GM18526 (cell line): Measurements from ENCODE around the gene THBS3.

ENCODE experiments used
- POLR2A ChIP-seq: IDR thresholded peaks from 3 replicates; pipeline ENCODE4 v1.6.1; 2011; ENCODE audit not compliant: insufficient read length; ENCODE audit errors: extremely low read depth

The THBS3 gene

GRCh38 chr1:155206891-155207805 lies 549 bp downstream of the THBS3 start:
- no peak for TF ChIP-seq POLR2A

GRCh38 chr1:155205969-155206593 lies 1.6 kb downstream of the THBS3 start:
- TF ChIP-seq POLR2A = no peak

DNA sequence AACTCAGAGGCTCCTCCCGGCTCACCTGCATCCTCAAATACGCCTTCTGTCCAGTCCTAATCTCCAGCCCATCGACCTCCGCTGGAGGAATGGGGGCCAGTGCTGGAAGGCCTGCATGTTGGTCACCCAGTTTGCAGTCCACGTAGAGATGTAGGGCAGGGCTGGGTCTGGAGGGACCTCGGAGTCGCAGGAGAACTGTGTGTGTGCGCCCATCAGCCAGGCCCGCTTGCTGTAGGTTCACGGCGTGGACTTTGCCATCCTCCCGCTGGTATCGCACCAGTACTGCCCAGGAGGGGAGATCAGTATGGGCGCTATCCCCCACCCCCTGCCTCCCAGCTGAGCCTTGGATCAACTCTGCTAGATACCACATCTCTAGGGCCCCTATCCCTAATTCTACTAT lies 2.7 kb downstream of the THBS3 start:
- no peak for TF ChIP-seq POLR2A

DNA sequence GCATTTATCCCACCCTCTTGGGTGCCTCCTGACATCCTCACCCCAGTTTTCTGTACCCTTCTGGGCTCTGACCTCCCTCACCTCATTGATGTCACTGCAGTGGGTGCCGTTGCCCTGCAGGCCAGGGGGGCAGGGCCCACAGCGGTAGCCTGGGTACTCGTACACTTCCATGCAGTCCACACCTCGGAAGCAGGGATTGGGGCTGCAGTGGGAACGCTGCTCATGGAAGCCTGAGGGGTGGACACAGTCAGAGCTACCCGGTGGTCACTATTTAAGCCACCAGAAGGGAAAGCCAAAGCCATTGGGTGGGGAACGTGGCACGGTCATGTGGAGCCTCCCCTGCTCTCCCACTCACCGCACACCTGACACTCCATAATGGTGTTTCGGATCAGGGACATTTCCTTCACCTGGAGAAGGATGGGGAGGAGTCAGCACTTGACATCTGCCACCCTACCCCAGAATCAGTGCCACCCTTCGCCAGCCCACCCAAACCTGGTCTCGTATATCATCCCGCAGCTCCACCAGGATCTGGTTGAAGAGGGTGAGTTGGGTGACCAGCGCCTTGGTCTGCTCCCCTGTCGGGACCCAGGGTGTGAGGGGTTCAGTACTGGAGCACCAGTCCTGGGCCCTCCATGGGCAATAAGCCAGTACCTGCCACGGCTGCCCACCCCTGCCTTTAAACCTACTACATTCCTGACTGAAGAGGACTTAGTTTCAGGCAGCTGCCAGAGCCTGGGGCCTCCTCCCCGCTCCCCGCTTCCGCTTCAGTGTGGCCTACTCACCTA lies 4.8 kb downstream of the THBS3 start:
- no peak for TF ChIP-seq POLR2A

DNA sequence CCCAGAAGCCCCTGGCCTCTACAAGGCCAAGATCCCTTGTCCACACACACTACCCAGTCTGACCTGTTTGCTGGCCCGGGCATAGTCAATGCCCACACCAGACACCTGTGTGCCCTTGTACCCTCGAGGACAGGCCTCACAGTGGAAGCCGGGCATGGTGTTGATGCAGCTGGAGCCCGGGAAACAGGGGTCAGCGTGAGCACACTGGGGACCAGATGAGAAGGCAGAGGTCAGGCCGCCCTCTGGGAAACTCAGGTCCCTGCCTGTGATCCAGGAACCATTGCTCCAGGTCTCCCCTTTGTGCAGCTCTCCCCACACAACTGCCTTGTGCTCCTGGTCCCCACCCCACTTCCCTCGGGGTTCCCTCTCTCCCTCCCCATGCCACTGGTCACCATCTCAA lies 5.5 kb downstream of the THBS3 start:
- no peak for TF ChIP-seq POLR2A

GRCh38 chr1:155200920-155201319 lies 6.8 kb downstream of the THBS3 start:
- no peak for TF ChIP-seq POLR2A

DNA sequence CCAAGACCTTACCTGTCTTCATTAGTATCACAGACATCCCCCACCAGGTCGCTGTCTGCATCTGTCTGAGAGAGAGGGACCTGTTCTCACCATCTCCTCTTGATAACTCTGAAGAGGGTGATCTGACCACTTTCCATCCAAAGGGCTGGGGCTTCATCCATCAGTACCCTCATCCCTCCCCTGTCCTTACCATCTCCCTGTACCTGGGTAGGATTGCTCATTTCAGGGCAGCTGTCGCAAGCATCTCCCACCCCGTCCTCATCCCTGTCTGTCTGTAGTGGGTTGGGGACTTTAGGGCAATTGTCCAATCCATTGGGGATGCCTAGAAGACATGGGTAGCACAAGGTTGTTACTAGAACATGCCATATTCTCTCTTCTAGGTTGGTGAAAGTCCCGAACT lies 7.9 kb downstream of the THBS3 start:
- no peak for TF ChIP-seq POLR2A

GRCh38 chr1:155198547-155198906 lies 9.2 kb downstream of the THBS3 start:
- no peak for TF ChIP-seq POLR2A

GRCh38 chr1:155197901-155198546 lies 9.7 kb downstream of the THBS3 start:
- TF ChIP-seq POLR2A = no peak

GRCh38 chr1:155196893-155197638 lies 10.6 kb downstream of the THBS3 start:
- no peak for TF ChIP-seq POLR2A

DNA sequence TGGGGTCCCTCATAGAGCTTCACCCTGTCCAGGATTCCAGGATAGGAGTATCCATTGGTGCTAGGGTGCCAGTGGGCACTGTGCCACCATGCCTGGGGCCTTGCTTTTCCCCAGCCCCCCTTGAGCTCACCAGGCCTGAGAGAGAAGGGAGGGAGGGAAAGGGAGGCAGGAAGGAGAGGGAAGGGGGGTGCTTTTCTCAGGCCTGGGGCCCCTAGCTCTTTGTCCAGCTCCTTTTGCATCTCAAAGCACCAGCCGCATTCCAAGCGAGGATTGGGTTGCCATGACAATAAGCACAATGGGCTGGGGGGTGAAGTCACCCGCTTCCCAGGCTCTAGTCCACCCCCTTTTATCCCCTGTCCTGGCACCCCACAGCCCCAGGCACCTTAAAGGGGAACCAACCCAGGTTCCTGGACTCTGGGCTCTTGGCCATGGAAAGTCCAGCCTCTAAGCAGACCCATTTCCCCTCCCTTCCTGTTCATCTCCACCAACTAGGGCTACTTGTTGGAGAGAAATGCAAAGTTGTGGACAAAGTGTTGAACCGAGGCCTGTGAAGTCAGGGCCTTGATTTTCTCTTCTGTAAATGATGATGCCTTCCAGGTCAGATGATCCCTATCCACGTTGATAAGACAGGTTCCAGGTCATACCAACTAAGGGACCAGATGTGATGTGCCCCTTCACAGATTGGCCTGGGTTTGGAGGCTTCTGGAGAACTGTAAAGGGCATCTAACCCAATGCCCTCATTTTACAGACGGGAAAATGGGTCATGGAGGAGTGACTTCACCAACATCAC lies 11.4 kb downstream of the THBS3 start:
- TF ChIP-seq POLR2A = no peak

GRCh38 chr1:155195201-155196102 lies 12.2 kb downstream of the THBS3 start:
- TF ChIP-seq POLR2A = no peak
